ENCODE measurements around the gene PAPOLB.

GRCh38 chr7:4809091-4809591 lies 52.7 kb downstream of the PAPOLB start:
- no peak for TF ChIP-seq CTCF (conservative IDR thresholded peaks at IDR 0.05)
- no peak for TF ChIP-seq ZFX (IDR thresholded peaks at IDR 0.05)

Data from C4-2B (cell line).